Neuron (in vitro differentiated cells): ENCODE data around the gene SLC2A4RG.

Experiments
- H2AFZ ChIP-seq: one replicate; pipeline ENCODE4 v1.6.1; 2013; ENCODE audit warnings: low read depth, mild to moderate bottlenecking, inconsistent platforms, low read length, moderate library complexity
- H3K27me3 ChIP-seq: one replicate; pipeline ENCODE4 v1.6.1; 2013; ENCODE audit warnings: low read length; ENCODE audit not compliant: insufficient read depth
- H3K36me3 ChIP-seq: one replicate; pipeline ENCODE4 v1.6.1; 2013; ENCODE audit warnings: low read length; ENCODE audit not compliant: insufficient read depth
- H3K4me1 ChIP-seq: one replicate; pipeline ENCODE4 v1.6.1; 2013; ENCODE audit warnings: low read length; ENCODE audit not compliant: insufficient read depth
- H3K4me3 ChIP-seq: 2 replicates; pipeline ENCODE4 v1.5.1; 2013; ENCODE audit warnings: mild to moderate bottlenecking, low read length, moderate library complexity
- H3K9me3 ChIP-seq: one replicate; pipeline ENCODE4 v1.6.1; 2013; ENCODE audit warnings: low read length

The SLC2A4RG gene

GRCh38 chr20:63736893-63737694 lies 2.5 kb upstream of the SLC2A4RG start:
- Histone ChIP-seq H3K4me3 (no peak overlapping the region), H3K36me3 (peaks cover 35% of the 10 kb centered on the region), H3K27me3 (no peaks in the 10 kb centered on the region), H2AFZ (no peak overlapping the region), H3K4me1 (peaks cover 17% of the 10 kb centered on the region), H3K9me3 (no peaks in the 10 kb centered on the region)

GRCh38 chr20:63737695-63737944 lies 2.0 kb upstream of the SLC2A4RG start:
- no peak overlapping the region for H2AFZ ChIP-seq
- peaks cover 40% of the 10 kb centered on the region for H3K36me3 ChIP-seq
- H3K9me3 ChIP-seq, result no peaks in the 10 kb centered on the region
- H3K27me3 ChIP-seq, result no peaks in the 10 kb centered on the region
- no peak overlapping the region for H3K4me3 ChIP-seq
- H3K4me1 ChIP-seq, result peaks cover 17% of the 10 kb centered on the region

- H2AFZ ChIP-seq, result no peak overlapping the region
- H3K36me3 ChIP-seq, result peaks cover 44% of the 10 kb centered on the region
- H3K27me3 ChIP-seq, result no peaks in the 10 kb centered on the region
- H3K4me1 ChIP-seq, result peaks cover 17% of the 10 kb centered on the region
- H3K4me3 ChIP-seq, result peak overlapping the region; percentile 56
- no peaks in the 10 kb centered on the region for H3K9me3 ChIP-seq
These were observed 1.5 kb upstream of the SLC2A4RG start for GRCh38 chr20:63737945-63738686.

DNA sequence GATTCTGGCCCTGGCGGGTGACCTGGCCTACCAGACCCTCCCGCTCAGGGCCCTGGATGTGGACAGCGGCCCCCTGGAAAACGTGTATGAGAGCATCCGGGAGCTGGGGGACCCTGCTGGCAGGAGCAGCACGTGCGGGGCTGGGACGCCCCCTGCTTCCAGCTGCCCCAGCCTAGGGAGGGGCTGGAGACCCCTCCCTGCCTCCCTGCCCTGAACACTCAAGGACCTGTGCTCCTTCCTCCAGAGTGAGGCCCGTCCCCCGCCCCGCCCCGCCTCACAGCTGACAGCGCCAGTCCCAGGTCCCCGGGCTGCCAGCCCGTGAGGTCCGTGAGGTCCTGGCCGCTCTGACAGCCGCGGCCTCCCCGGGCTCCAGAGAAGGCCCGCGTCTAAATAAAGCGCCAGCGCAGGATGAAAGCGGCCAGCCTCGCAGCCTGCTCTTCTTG lies 868 bp upstream of the SLC2A4RG start:
- Histone ChIP-seq H3K4me3 (peak overlapping the region; percentile 56), H3K4me1 (peaks cover 17% of the 10 kb centered on the region), H2AFZ (peak overlapping the region; percentile 65), H3K36me3 (peaks cover 44% of the 10 kb centered on the region), H3K27me3 (no peaks in the 10 kb centered on the region), H3K9me3 (no peaks in the 10 kb centered on the region)

GRCh38 chr20:63740070-63740626 lies 572 bp downstream of the SLC2A4RG start:
- Histone ChIP-seq H3K4me3 (peak overlapping the region; percentile 81), H3K36me3 (peaks cover 39% of the 10 kb centered on the region), H2AFZ (no peak overlapping the region), H3K9me3 (no peaks in the 10 kb centered on the region), H3K4me1 (peaks cover 17% of the 10 kb centered on the region), H3K27me3 (no peaks in the 10 kb centered on the region)

- H2AFZ ChIP-seq, result no peak overlapping the region
- peak overlapping the region; percentile 81 for H3K4me3 ChIP-seq
- H3K4me1 ChIP-seq, result peaks cover 17% of the 10 kb centered on the region
- no peaks in the 10 kb centered on the region for H3K9me3 ChIP-seq
- H3K27me3 ChIP-seq, result no peaks in the 10 kb centered on the region
- H3K36me3 ChIP-seq, result peaks cover 39% of the 10 kb centered on the region
These were observed 1.2 kb downstream of the SLC2A4RG start for GRCh38 chr20:63740627-63741353.

DNA sequence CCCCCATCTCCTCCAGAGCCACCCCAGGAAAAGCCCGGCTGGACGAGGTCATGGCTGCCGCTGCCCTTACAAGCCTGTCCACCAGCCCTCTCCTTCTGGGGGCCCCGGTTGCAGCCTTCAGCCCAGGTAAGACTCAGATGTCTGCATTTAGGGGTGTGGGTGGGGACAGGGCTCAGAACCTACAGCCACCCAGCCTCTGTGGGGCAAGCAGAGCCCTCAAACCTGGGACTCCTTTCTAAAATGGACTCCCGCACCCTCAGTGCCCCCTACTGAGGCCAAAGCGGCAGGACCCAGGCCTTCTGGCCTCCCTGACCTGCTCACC lies 1.7 kb downstream of the SLC2A4RG start:
- Histone ChIP-seq H3K4me1 (peaks cover 17% of the 10 kb centered on the region), H3K9me3 (no peaks in the 10 kb centered on the region), H2AFZ (no peak overlapping the region), H3K36me3 (peaks cover 38% of the 10 kb centered on the region), H3K27me3 (no peaks in the 10 kb centered on the region), H3K4me3 (peak overlapping the region; percentile 81)

DNA sequence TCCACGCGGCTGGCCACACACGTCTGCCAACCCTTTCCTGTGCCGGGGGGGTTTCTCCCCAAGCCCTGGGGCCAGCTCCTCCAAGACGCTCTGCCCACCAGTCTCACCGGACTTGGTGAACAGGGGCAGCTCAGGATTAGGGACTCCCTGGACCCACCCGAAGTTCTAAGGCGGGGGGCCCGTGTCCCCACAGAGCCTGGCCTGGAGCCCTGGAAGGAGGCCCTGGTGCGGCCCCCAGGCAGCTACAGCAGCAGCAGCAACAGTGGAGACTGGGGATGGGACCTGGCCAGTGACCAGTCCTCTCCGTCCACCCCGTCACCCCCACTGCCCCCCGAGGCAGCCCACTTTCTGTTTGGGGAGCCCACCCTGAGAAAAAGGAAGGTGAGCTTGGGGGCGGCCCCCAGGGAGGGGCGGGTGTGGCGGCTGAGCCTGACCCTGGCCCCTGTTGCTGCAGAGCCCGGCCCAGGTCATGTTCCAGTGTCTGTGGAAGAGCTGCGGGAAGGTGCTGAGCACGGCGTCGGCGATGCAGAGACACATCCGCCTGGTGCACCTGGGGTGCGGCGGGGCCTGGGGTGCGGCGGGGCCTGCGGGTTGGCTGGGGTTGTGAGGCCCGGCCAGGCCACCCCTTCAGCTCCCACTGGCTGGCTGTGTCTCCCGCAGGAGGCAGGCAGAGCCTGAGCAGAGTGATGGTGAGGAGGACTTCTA lies 2.3 kb downstream of the SLC2A4RG start:
- Histone ChIP-seq H3K4me1 (peaks cover 17% of the 10 kb centered on the region), H3K36me3 (peaks cover 39% of the 10 kb centered on the region), H3K4me3 (peak overlapping the region; percentile 81), H3K27me3 (no peaks in the 10 kb centered on the region), H2AFZ (no peak overlapping the region), H3K9me3 (no peaks in the 10 kb centered on the region)

DNA sequence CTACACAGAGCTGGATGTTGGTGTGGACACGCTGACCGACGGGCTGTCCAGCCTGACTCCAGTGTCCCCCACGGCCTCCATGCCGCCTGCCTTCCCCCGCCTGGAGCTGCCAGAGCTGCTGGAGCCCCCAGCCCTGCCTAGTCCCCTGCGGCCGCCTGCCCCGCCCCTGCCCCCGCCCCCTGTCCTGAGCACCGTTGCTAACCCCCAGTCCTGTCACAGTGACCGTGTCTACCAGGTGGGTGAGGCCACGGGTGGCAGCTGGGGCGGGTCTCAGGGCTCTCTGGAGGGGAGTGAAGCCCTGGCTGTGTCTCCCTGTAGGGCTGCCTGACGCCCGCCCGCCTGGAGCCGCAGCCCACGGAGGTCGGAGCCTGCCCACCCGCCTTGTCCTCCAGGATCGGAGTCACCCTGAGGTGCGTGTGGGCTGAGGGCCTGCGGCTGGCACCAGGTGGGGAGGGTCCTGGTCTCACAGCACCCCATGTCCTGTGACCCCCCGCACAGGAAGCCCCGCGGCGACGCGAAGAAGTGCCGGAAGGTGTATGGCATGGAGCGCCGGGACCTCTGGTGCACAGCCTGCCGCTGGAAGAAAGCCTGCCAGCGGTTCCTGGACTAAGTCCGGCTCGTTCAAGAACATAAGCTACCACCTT lies 2.9 kb downstream of the SLC2A4RG start:
- Histone ChIP-seq H3K36me3 (peaks cover 41% of the 10 kb centered on the region), H3K27me3 (no peaks in the 10 kb centered on the region), H3K9me3 (no peaks in the 10 kb centered on the region), H2AFZ (no peak overlapping the region), H3K4me1 (peaks cover 17% of the 10 kb centered on the region), H3K4me3 (no peak overlapping the region)

DNA sequence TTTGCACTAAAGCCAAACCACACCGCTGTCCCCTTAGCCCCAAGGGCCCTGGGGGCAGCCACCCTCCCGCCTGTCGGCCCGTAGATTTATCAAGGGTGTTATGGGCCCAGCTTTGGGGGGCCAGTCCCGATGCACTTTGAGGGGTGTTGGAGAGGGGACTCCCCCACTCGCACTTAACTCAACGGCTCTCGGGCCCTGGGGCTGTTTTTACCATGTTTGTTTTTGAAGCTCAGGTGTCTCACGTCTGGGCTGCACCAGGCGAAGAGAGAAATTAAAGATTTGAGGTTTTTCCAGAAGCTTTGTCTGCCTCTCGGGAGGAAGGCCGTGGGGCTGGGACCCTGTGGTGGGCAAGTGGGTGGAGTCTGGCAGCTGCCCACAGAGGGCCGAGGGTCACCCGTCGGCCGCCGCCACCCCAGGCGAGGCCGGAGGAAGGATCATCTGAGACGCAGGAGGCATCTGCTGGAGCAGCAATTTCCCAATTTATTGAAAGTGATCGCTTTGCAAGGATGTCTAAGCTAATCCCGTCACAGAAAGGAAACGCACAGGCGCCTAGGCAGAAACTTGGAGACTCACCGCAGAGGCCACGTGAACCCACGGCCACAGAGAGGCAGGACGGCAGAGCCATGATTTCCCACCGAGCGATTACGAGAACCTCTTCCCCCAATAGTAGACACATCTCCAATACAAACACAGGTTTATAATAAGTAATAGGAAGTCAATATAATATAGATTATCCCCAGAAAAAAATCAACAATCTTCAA lies 3.8 kb downstream of the SLC2A4RG start:
- Histone ChIP-seq H3K27me3 (no peaks in the 10 kb centered on the region), H3K4me1 (peaks cover 13% of the 10 kb centered on the region), H3K36me3 (peaks cover 41% of the 10 kb centered on the region), H3K4me3 (no peak overlapping the region), H3K9me3 (no peaks in the 10 kb centered on the region), H2AFZ (no peak overlapping the region)

DNA sequence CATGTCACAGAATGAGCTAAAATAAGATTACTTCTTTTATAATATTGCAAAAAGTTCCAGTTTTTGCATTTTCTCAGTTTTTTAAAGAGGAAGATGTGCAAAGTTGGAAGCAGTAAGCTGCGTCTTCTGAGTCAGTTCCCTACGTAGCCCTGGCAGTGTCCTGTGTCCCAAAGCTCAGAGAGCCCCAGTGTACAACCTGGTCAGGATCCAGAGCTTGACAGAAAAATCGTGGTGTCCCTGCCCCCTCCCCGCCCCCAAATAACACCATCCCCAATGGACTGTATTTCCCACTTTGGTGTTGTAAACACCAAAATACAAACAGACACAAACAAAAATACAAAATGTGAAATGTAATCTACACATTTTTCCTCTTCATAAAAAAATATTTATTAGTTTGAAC lies 4.6 kb downstream of the SLC2A4RG start:
- peaks cover 9% of the 10 kb centered on the region for H3K4me1 ChIP-seq
- H3K4me3 ChIP-seq, result no peak overlapping the region
- no peaks in the 10 kb centered on the region for H3K9me3 ChIP-seq
- no peaks in the 10 kb centered on the region for H3K27me3 ChIP-seq
- H3K36me3 ChIP-seq, result peaks cover 41% of the 10 kb centered on the region
- H2AFZ ChIP-seq, result no peak overlapping the region
